ENCODE measurements around the gene KDELR3. TPM values are rescaled to one million over a fixed set of nuclear protein-coding genes. Genes with fewer than 3 reads are reported as not detected.

KDELR3 gene
- polyA plus RNA-seq, 3 donors: not detected

GRCh38 chr22:38442967-38443627 lies 24.8 kb upstream of the KDELR3 start:
- no peak overlapping the region for H2AFZ ChIP-seq (ENCODE audit: insufficient read depth, low read depth, low read length, poor library complexity, severe bottlenecking)
- H3K4me2 ChIP-seq (replicated peaks; ENCODE audit: extremely low read depth, low read length, poor library complexity, severe bottlenecking): no peak overlapping the region
- no peaks in the 10 kb centered on the region for H3K79me2 ChIP-seq (ENCODE audit: insufficient read depth, low read length)
- Mint-ChIP-seq H3K27ac (no peak overlapping the region), H3K4me1 (no peaks in the 10 kb centered on the region), H3K9me3 (peaks cover 0 to 2% (median 0%) of the 10 kb centered on the region in 7 donors), H3K36me3 (no peaks in the 10 kb centered on the region), H3K4me3 (no peak overlapping the region), H3K27me3 (ENCODE audit: low read depth in 3 of 3) (peaks cover 24 to 51% (median 44%) of the 10 kb centered on the region in 3 donors)
- no peak for DNase-seq
- 91% methylated on average over 13 of the region's 13 CpGs for WGBS (ENCODE audit: insufficient coverage)
- no peak overlapping the region for H3K27ac ChIP-seq (ENCODE audit: low read depth in 1 of 2, low read length in 2 of 2)
- intact Hi-C loops (cut with micrococcal nuclease): no loop called here
- no peaks in the 10 kb centered on the region for H4K20me1 ChIP-seq (ENCODE audit: insufficient read depth, low read length)
- TF ChIP-seq CTCF (IDR thresholded peaks at IDR 0.05): no peak
- no peaks in the 10 kb centered on the region for H3K36me3 ChIP-seq (replicated peaks in 1 of 2; ENCODE audit: control insufficient read depth in 1 of 2, insufficient read depth in 2 of 2, low read length in 2 of 2)
- no peaks in the 10 kb centered on the region for H3K4me1 ChIP-seq (ENCODE audit: control insufficient read depth in 1 of 2, insufficient read depth in 2 of 2, low read length in 2 of 2)
- no peaks in the 10 kb centered on the region for H3K9me3 ChIP-seq (replicated peaks in 1 of 2; ENCODE audit: control insufficient read depth in 1 of 2, insufficient read depth in 1 of 2, low read length in 2 of 2)
- H3K27me3 ChIP-seq (ENCODE audit: control insufficient read depth in 2 of 2, insufficient read depth in 2 of 2, low read length in 2 of 2): peaks cover 0 to 2% of the 10 kb centered on the region in 2 donors
- no peak overlapping the region for H3K4me3 ChIP-seq (replicated peaks in 1 of 3; ENCODE audit: low read depth in 2 of 3, low read length in 3 of 3)
- no peak overlapping the region for H3K9ac ChIP-seq (ENCODE audit: insufficient read depth, low read length, poor library complexity, severe bottlenecking)

GRCh38 chr22:38443628-38444521 lies 24.0 kb upstream of the KDELR3 start:
- no peak overlapping the region for H3K4me3 Mint-ChIP-seq
- Histone ChIP-seq H3K9me3 (replicated peaks in 1 of 2; ENCODE audit: control insufficient read depth in 1 of 2, insufficient read depth in 1 of 2, low read length in 2 of 2) (no peaks in the 10 kb centered on the region), H3K36me3 (replicated peaks in 1 of 2; ENCODE audit: control insufficient read depth in 1 of 2, insufficient read depth in 2 of 2, low read length in 2 of 2) (no peaks in the 10 kb centered on the region), H4K20me1 (ENCODE audit: insufficient read depth, low read length) (no peaks in the 10 kb centered on the region), H3K4me3 (replicated peaks in 1 of 3; ENCODE audit: low read depth in 2 of 3, low read length in 3 of 3) (no peak overlapping the region), H3K27ac (ENCODE audit: low read depth in 1 of 2, low read length in 2 of 2) (no peak overlapping the region), H3K4me1 (ENCODE audit: control insufficient read depth in 1 of 2, insufficient read depth in 2 of 2, low read length in 2 of 2) (no peaks in the 10 kb centered on the region), H3K79me2 (ENCODE audit: insufficient read depth, low read length) (no peaks in the 10 kb centered on the region), H2AFZ (ENCODE audit: insufficient read depth, low read depth, low read length, poor library complexity, severe bottlenecking) (no peak overlapping the region), H3K9ac (ENCODE audit: insufficient read depth, low read length, poor library complexity, severe bottlenecking) (no peak overlapping the region), H3K27me3 (ENCODE audit: control insufficient read depth in 2 of 2, insufficient read depth in 2 of 2, low read length in 2 of 2) (peaks cover 0 to 3% of the 10 kb centered on the region in 2 donors), H3K4me2 (replicated peaks; ENCODE audit: extremely low read depth, low read length, poor library complexity, severe bottlenecking) (no peak overlapping the region)
- DNase-seq: no peak
- WGBS (ENCODE audit: insufficient coverage): 74% methylated on average over 19 of the region's 21 CpGs
- no peaks in the 10 kb centered on the region for H3K9me3 Mint-ChIP-seq
- no peaks in the 10 kb centered on the region for H3K36me3 Mint-ChIP-seq
- H3K27me3 Mint-ChIP-seq (ENCODE audit: low read depth in 3 of 3): peaks cover 23 to 51% (median 44%) of the 10 kb centered on the region in 3 donors
- no peaks in the 10 kb centered on the region for H3K4me1 Mint-ChIP-seq
- intact Hi-C loops (cut with micrococcal nuclease): no loop called here
- H3K27ac Mint-ChIP-seq: no peak overlapping the region
- TF ChIP-seq CTCF (IDR thresholded peaks at IDR 0.05): no peak
